ENCODE results near the gene TMEM37. TPM values are rescaled to one million over a fixed set of nuclear protein-coding genes. Genes with fewer than 3 reads are reported as not detected.

The TMEM37 gene
- total and polyA plus RNA-seq, 9 of the 15 experiments (the other 6 are each of a cell fraction or from before 2014, with no cell fraction given) = 0.03 to 0.64 (median 0.31) TPM; not detected in 1

GRCh38 chr2:119431976-119432850 is 559 bp downstream of the TMEM37 start:
- peak overlapping the region; percentile 44 for H3K4me2 ChIP-seq (ENCODE audit: insufficient read depth, low read length)
- H3K4me1 ChIP-seq (replicated peaks in 1 of 2; ENCODE audit: control insufficient read depth in 2 of 2, insufficient read depth in 2 of 2, low read length in 2 of 2) = peaks cover 9 to 33% of the 10 kb centered on the region in 2 experiments
- ATAC-seq (no peak; the same call in 2 of the 3 replicates), FAIRE-seq (peak; percentile 19), DNase-seq (ENCODE audit: extremely low read depth in 1 of 4, low spot score in 3 of 4) (peak in 1 of 4 experiments; percentile 5)
- POLR2A ChIA-PET = interaction anchor here (0.7 to 1.0 kb wide), 4 partner anchors 10 to 69 kb away, joined by 3 to 4 read pairs (median 4); no protein-coding TSS in a partner anchor
- peak overlapping the region in 1 of 2 experiments; percentile 84; a peak in 2 of 4 replicates for H3K9ac ChIP-seq (ENCODE audit: insufficient read depth in 1 of 2, low read depth in 2 of 2, low read length in 2 of 2)
- H3K27me3 ChIP-seq (ENCODE audit: control insufficient read depth in 2 of 2, insufficient read depth in 2 of 2, low read length in 2 of 2) = peaks cover 2 to 13% of the 10 kb centered on the region in 2 experiments; a peak in 3 of 5 replicates
- H2AFZ ChIP-seq (ENCODE audit: low read depth, low read length) = peak overlapping the region; percentile 71
- no TSS peak for BruUV-seq (replicated peaks)
- H3K9me3 ChIP-seq (replicated peaks; ENCODE audit: control insufficient read depth, insufficient read depth, low read depth, low read length) = no peaks in the 10 kb centered on the region
- no peaks in the 10 kb centered on the region for H3K9me1 ChIP-seq (ENCODE audit: control insufficient read depth, insufficient read depth, low read length)
- intact Hi-C loops (cut with micrococcal nuclease) = no loop called here
- TF ChIP-seq HCFC1 (IDR thresholded peaks at IDR 0.05; ENCODE audit: low read depth, low read length) (no peak), ZBTB33 (CRISPR knock-in tag; IDR thresholded peaks at IDR 0.05) (peak; percentile 70), RBM25 (IDR thresholded peaks at IDR 0.05; ENCODE audit: low read depth, low read length, severe bottlenecking) (peak; percentile 46), POLR3A (IDR thresholded peaks at IDR 0.05; ENCODE audit: borderline replicate concordance, extremely low read depth, insufficient read depth, insufficient read length) (no peak), BMI1 (IDR thresholded peaks at IDR 0.05; ENCODE audit: low read length) (no peak), POLR2B (IDR thresholded peaks at IDR 0.05; ENCODE audit: low read depth, partially characterized antibody) (no peak)
- H4K20me1 ChIP-seq (replicated peaks; ENCODE audit: control insufficient read depth, insufficient read depth, low read length) = 0 out of 2 replicates have a peak, but pooled peaks cover 3% of the 10 kb centered on the region
- no peak overlapping the region for H3K27ac ChIP-seq (ENCODE audit: extremely low read depth, low read depth, low read length)
- H3K79me2 ChIP-seq (ENCODE audit: control insufficient read depth, insufficient read depth, low read length) = no peaks in the 10 kb centered on the region
- in situ Hi-C loops (cut with MboI) = no loop called here
- H3K4me3 ChIP-seq = peak overlapping the region; percentile 44
- no peaks in the 10 kb centered on the region for H3K36me3 ChIP-seq (ENCODE audit: control insufficient read depth, insufficient read depth, low read length)
- CTCF ChIA-PET (ENCODE audit: low intra/inter-chr PET ratio) = no interaction called here
- WGBS (ENCODE audit: insufficient coverage, low coverage, missing lambda C conversion rate) = 52% methylated on average over 37 of the region's 53 CpGs

Data from K562 (cell line).